GM10266 (cell line): Measurements from ENCODE around the gene DRAM1.

Experiments used
- DNase-seq: peaks from one replicate; pipeline ENCODE4 v3.0.0; 2012; ENCODE audit errors: extremely low spot score
- CTCF ChIP-seq: IDR thresholded peaks from 2 replicates; pipeline ENCODE4 v1.5.1; 2012; ENCODE audit warnings: mild to moderate bottlenecking, low read depth; ENCODE audit not compliant: control insufficient read depth, insufficient read depth; ENCODE audit errors: missing control alignments

The DRAM1 gene

GRCh38 chr12:101891462-101891971 is 14.1 kb downstream of the DRAM1 start:
- DNase-seq: no peak
- no peak for TF ChIP-seq CTCF

GRCh38 chr12:101892794-101893193 is 15.4 kb downstream of the DRAM1 start:
- TF ChIP-seq CTCF: no peak
- no peak for DNase-seq

GRCh38 chr12:101901777-101902176 is 24.4 kb downstream of the DRAM1 start:
- DNase-seq: no peak
- no peak for TF ChIP-seq CTCF

GRCh38 chr12:101902641-101903040 is 25.3 kb downstream of the DRAM1 start:
- TF ChIP-seq CTCF: no peak

GRCh38 chr12:101906226-101906625 is 28.8 kb downstream of the DRAM1 start:
- TF ChIP-seq CTCF: no peak
- DNase-seq: no peak

More at GRCh38 chr12:101902641-101903040, 25.3 kb downstream of the DRAM1 start:
- DNase-seq: no peak

GRCh38 chr12:101908395-101908794 is 31.0 kb downstream of the DRAM1 start:
- no peak for DNase-seq
- TF ChIP-seq CTCF: no peak

GRCh38 chr12:101909646-101910045 is 32.3 kb downstream of the DRAM1 start:
- no peak for TF ChIP-seq CTCF
- DNase-seq: no peak
